H9 (cell line): ENCODE data around the gene KCNMB2. TPM values are rescaled to one million over a fixed set of nuclear protein-coding genes. Genes with fewer than 3 reads are reported as not detected.

Experiments used
- DNase-seq: peaks from one replicate; pipeline ENCODE4 v3.0.0-alpha.2; 2017
- H2AFZ ChIP-seq: one replicate; pipeline ENCODE4 v1.6.1; 2013; ENCODE audit warnings: mild to moderate bottlenecking, low read length, control low read depth, moderate library complexity
- H2AK5ac ChIP-seq: 2 replicates; pipeline ENCODE4 v1.6.1; 2013; ENCODE audit warnings: low read length, control low read depth, mixed read lengths; ENCODE audit not compliant: insufficient read length
- H2BK120ac ChIP-seq: one replicate; pipeline ENCODE4 v1.6.1; 2013; ENCODE audit warnings: low read depth, mild to moderate bottlenecking, low read length, control low read depth, inconsistent platforms; ENCODE audit not compliant: poor library complexity, severe bottlenecking
- H2BK12ac ChIP-seq: 2 replicates; pipeline ENCODE4 v1.6.1; 2013; ENCODE audit warnings: low read length, control low read depth, mixed read lengths, low read depth; ENCODE audit not compliant: insufficient read length
- H2BK15ac ChIP-seq: 2 replicates; pipeline ENCODE4 v1.6.1; 2013; ENCODE audit warnings: low read depth, low read length, control low read depth
- H2BK20ac ChIP-seq: one replicate; pipeline ENCODE4 v1.6.1; 2013; ENCODE audit warnings: low read depth, mild to moderate bottlenecking, low read length, control low read depth, inconsistent platforms; ENCODE audit not compliant: poor library complexity, severe bottlenecking
- H2BK5ac ChIP-seq: 2 replicates; pipeline ENCODE4 v1.6.1; 2013; ENCODE audit warnings: low read length, control low read depth, mixed read lengths; ENCODE audit not compliant: insufficient read length
- H3K14ac ChIP-seq: 2 replicates; pipeline ENCODE4 v1.6.1; 2013; ENCODE audit warnings: low read length, control low read depth; ENCODE audit not compliant: insufficient read depth
- H3K18ac ChIP-seq: 2 replicates; pipeline ENCODE4 v1.6.1; 2013; ENCODE audit warnings: low read depth, mild to moderate bottlenecking, mixed read lengths, low read length, control low read depth; ENCODE audit not compliant: insufficient read length
- H3K23ac ChIP-seq: 2 replicates; pipeline ENCODE4 v1.6.1; 2013; ENCODE audit warnings: low read length, control low read depth, mixed read lengths, low read depth; ENCODE audit not compliant: insufficient read length
- H3K23me2 ChIP-seq: 2 replicates; pipeline ENCODE4 v1.6.1; 2013; ENCODE audit warnings: low read depth, mild to moderate bottlenecking, mixed read lengths, low read length, control low read depth; ENCODE audit not compliant: insufficient read length, poor library complexity, severe bottlenecking
- H3K27ac ChIP-seq: 2 replicates; pipeline ENCODE4 v1.5.1; 2013; ENCODE audit warnings: low read length, control low read depth, mixed read lengths, low read depth; ENCODE audit not compliant: insufficient read length
- H3K27me3 ChIP-seq: 2 replicates; pipeline ENCODE4 v1.6.1; 2013; ENCODE audit warnings: low read length, control low read depth, inconsistent platforms; ENCODE audit not compliant: insufficient read depth
- H3K4ac ChIP-seq: 2 replicates; pipeline ENCODE4 v1.6.1; 2013; ENCODE audit warnings: low read depth, mild to moderate bottlenecking, control low read depth, inconsistent platforms, low read length, moderate library complexity
- H3K4me1 ChIP-seq: 2 replicates; pipeline ENCODE4 v1.6.1; 2013; ENCODE audit warnings: low read length, control low read depth, inconsistent platforms; ENCODE audit not compliant: insufficient read depth
- H3K4me2 ChIP-seq: 2 replicates; pipeline ENCODE4 v1.6.1; 2013; ENCODE audit warnings: low read length, control low read depth, mixed read lengths; ENCODE audit not compliant: insufficient read length, insufficient read depth
- H3K56ac ChIP-seq: 2 replicates; pipeline ENCODE4 v1.6.1; 2013; ENCODE audit warnings: low read depth, mild to moderate bottlenecking, mixed read lengths, low read length, control low read depth; ENCODE audit not compliant: insufficient read length
- H3K79me1 ChIP-seq: 2 replicates; pipeline ENCODE4 v1.6.1; 2013; ENCODE audit warnings: low read depth, mild to moderate bottlenecking, moderate library complexity, low read length, control low read depth, inconsistent platforms; ENCODE audit not compliant: insufficient read depth, poor library complexity, severe bottlenecking
- H3K79me2 ChIP-seq: 2 replicates; pipeline ENCODE4 v1.6.1; 2013; ENCODE audit warnings: low read length, control low read depth, inconsistent platforms; ENCODE audit not compliant: insufficient read depth
- H3K9ac ChIP-seq: 2 replicates; pipeline ENCODE4 v1.6.1; 2013; ENCODE audit warnings: low read length, control low read depth, mixed read lengths; ENCODE audit not compliant: insufficient read length; ENCODE audit errors: extremely low read depth
- H3K9me3 ChIP-seq: one replicate; pipeline ENCODE4 v1.6.1; 2013; ENCODE audit warnings: low read depth, low read length, inconsistent platforms; ENCODE audit not compliant: control insufficient read depth
- H3T11ph ChIP-seq: one replicate; pipeline ENCODE4 v1.6.1; 2013; ENCODE audit warnings: mild to moderate bottlenecking, low read length, control low read depth, inconsistent platforms
- H4K20me1 ChIP-seq: one replicate; pipeline ENCODE4 v1.6.1; 2013; ENCODE audit not compliant: control insufficient read depth, insufficient read length, insufficient read depth
- H4K5ac ChIP-seq: 2 replicates; pipeline ENCODE4 v1.6.1; 2013; ENCODE audit warnings: low read depth, mild to moderate bottlenecking, mixed read lengths, low read length, control low read depth; ENCODE audit not compliant: insufficient read length
- H4K8ac ChIP-seq: replicated peaks from 2 replicates; pipeline ENCODE4 v1.6.1; 2013; ENCODE audit warnings: low read length, control low read depth, mixed read lengths, low read depth; ENCODE audit not compliant: insufficient read length
- H4K91ac ChIP-seq: 2 replicates; pipeline ENCODE4 v1.6.1; 2013; ENCODE audit warnings: low read depth, mild to moderate bottlenecking, moderate library complexity, mixed read lengths, low read length, control low read depth; ENCODE audit not compliant: insufficient read length
- H3K27ac Mint-ChIP-seq, 3 experiments: 2 replicates in 2 of 3; 3 replicates in 1 of 3; pipeline ENCODE4 v1.8.0; 2020 to 2021; ENCODE audit warnings: mixed read lengths in 3 of 3, mild to moderate bottlenecking in 1 of 3, moderate library complexity in 1 of 3
- H3K27me3 Mint-ChIP-seq: 2 replicates; pipeline ENCODE4 v1.8.0; 2021; ENCODE audit warnings: low read depth, mild to moderate bottlenecking, moderate library complexity, mixed read lengths
- H3K36me3 Mint-ChIP-seq, 3 experiments: 2 replicates in 2 of 3; 3 replicates in 1 of 3; pipeline ENCODE4 v1.8.0; 2020 to 2021; ENCODE audit warnings: low read depth in 3 of 3, mixed read lengths in 3 of 3; ENCODE audit not compliant: insufficient read depth in 1 of 3
- H3K4me1 Mint-ChIP-seq, 2 experiments: 2 replicates each; pipeline ENCODE4 v1.8.0; 2020; ENCODE audit warnings: mixed read lengths in 2 of 2
- H3K4me3 Mint-ChIP-seq, 2 experiments: 2 replicates in 1 of 2; 3 replicates in 1 of 2; pipeline ENCODE4 v1.8.0; 2020 to 2021; ENCODE audit warnings: mild to moderate bottlenecking in 2 of 2, mixed read lengths in 2 of 2, moderate library complexity in 1 of 2
- H3K9me3 Mint-ChIP-seq, 2 experiments: 2 replicates in 1 of 2; 3 replicates in 1 of 2; pipeline ENCODE4 v1.8.0; 2020; ENCODE audit warnings: mild to moderate bottlenecking in 2 of 2, mixed read lengths in 2 of 2, moderate library complexity in 1 of 2
- CTCF ChIP-seq: fragments of 200-600 bp; sonication (generic); conservative IDR thresholded peaks from 3 replicates; pipeline ENCODE4 v1.8.0; 2021; ENCODE audit warnings: antibody characterized with exemption, mild to moderate bottlenecking
- WGBS: extraction: QIAGEN DNeasy Blood & Tissue Kit; methylation state at CpG from one replicate; pipeline ENCODE4 v1.1.7; 2013; ENCODE audit warnings: missing lambda C conversion rate, low lambda C conversion rate, mixed read lengths; ENCODE audit not compliant: insufficient read length; ENCODE audit errors: extremely low coverage; 5-methylcytosine and 5-hydroxymethylcytosine counted together
- total RNA-seq: library from RNA; stranded (reverse); gene quantifications from 2 replicates; pipeline ENCODE4 v1.2.1, GENCODE V29; 2021

KCNMB2 gene
- total RNA-seq, 1 experiment from 2014 or later, result not detected

GRCh38 chr3:178603735-178604134 lies 67.5 kb downstream of the KCNMB2 start:
- no peak for DNase-seq
- WGBS, result no CpG with 5 or more reads among the region's 1 CpG
- H2BK12ac ChIP-seq, result no peak overlapping the region
- H3K4ac ChIP-seq, result no peak overlapping the region
- Mint-ChIP-seq H3K27me3 (no peaks in the 10 kb centered on the region; the same call in 1 of the 2 replicates), H3K27ac (no peak overlapping the region), H3K9me3 (no peaks in the 10 kb centered on the region), H3K4me3 (no peak overlapping the region), H3K4me1 (peaks cover 17 to 19% of the 10 kb centered on the region in 2 experiments), H3K36me3 (peaks cover 0 to 2% (median 0%) of the 10 kb centered on the region in 3 experiments; a peak in 2 of 7 replicates)
- H2AFZ ChIP-seq, result no peak overlapping the region
- no peak overlapping the region for H4K91ac ChIP-seq
- no peak for TF ChIP-seq CTCF
- no peak overlapping the region for H3K14ac ChIP-seq
- no peak overlapping the region for H2AK5ac ChIP-seq
- H3K27me3 ChIP-seq, result no peaks in the 10 kb centered on the region
- no peaks in the 10 kb centered on the region for H3K4me1 ChIP-seq
- no peak overlapping the region for H3K9ac ChIP-seq
- no peak overlapping the region for H3K23ac ChIP-seq
- no peaks in the 10 kb centered on the region for H3K9me3 ChIP-seq
- no peak overlapping the region for H3K4me2 ChIP-seq
- no peak overlapping the region for H2BK15ac ChIP-seq
- no peak overlapping the region for H3K56ac ChIP-seq
- H3K27ac ChIP-seq, result no peak overlapping the region
- H3K18ac ChIP-seq, result no peak overlapping the region
- H4K8ac ChIP-seq, result no peak overlapping the region
- H2BK5ac ChIP-seq, result no peak overlapping the region
- H4K5ac ChIP-seq, result no peak overlapping the region
- no peak overlapping the region for H2BK120ac ChIP-seq
- no peak overlapping the region for H2BK20ac ChIP-seq
- H3T11ph ChIP-seq, result no peak overlapping the region
- no peaks in the 10 kb centered on the region for H3K23me2 ChIP-seq
- H3K79me2 ChIP-seq, result no peaks in the 10 kb centered on the region
- H3K79me1 ChIP-seq, result no peaks in the 10 kb centered on the region
- no peaks in the 10 kb centered on the region for H4K20me1 ChIP-seq
